Activated naive CD4-positive, alpha-beta T cell (primary cell): ENCODE measurements around the gene MXD4.

Experiments
- DNase-seq, 4 experiments: peaks; one replicate each; lab custom pipeline; 2025; lab: John Stamatoyannopoulos, UW

The MXD4 gene

GRCh38 chr4:2291705-2292645, 30.1 kb upstream of the MXD4 start:
- no peak for DNase-seq

DNA sequence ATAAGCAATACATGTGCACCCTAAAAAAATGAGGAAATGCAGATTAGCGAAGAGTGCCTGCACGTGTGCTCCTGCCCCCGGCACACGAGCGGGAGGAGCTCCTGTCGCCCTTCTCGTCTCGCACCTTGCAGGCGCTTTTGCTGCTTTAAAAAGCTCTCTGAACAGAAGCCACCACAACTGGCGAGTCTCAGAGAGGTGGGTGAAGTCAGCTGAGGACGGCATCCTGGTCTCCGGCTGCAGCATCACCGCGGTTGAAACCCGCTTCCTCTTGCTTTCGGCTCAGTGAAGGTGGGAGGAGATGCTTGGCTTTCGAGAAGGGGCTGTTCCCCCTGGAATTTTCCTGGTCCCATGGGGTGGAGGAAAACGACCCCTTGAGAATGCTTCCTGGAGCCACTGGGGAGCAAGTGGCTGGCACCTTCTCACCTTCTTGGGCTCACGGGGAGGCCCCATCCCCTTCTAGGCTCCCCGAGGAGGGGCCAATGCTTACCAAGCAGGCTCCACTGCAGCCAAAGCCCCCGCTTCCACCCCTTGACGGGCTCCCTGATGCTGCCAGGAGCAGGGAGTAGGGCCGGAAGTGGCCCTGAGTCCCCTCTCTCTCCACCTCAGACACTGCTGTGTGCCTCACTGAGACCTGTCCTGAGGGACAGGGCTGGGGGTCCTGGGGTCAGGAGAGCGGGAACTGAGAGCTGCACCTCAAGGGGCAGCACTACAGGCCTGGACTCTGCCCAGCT, 29.2 kb upstream of the MXD4 start:
- peak; percentile 19 to 70 (median 44) for DNase-seq

- no peak for DNase-seq
These were observed 28.6 kb upstream of the MXD4 start for GRCh38 chr4:2290488-2290887.

DNA sequence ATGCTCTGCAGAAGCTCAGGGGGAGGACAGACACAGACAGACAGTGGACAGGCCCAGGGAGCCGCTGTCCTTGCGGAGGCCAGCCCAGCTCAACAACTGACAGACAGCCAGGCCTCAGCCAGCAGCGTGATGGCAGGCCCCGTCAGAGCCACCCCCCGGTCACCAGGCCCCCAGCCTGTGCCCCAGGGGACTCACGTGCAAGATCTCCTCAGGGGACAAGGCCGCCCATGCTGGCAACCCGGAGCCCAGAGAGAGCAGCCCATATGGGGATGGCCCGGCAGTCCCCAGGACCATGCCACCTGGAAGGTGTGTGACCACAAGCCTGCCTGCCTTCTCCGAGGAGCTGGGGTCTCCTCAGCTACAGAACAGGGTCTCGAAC, 28.0 kb upstream of the MXD4 start:
- DNase-seq, result no peak

DNA sequence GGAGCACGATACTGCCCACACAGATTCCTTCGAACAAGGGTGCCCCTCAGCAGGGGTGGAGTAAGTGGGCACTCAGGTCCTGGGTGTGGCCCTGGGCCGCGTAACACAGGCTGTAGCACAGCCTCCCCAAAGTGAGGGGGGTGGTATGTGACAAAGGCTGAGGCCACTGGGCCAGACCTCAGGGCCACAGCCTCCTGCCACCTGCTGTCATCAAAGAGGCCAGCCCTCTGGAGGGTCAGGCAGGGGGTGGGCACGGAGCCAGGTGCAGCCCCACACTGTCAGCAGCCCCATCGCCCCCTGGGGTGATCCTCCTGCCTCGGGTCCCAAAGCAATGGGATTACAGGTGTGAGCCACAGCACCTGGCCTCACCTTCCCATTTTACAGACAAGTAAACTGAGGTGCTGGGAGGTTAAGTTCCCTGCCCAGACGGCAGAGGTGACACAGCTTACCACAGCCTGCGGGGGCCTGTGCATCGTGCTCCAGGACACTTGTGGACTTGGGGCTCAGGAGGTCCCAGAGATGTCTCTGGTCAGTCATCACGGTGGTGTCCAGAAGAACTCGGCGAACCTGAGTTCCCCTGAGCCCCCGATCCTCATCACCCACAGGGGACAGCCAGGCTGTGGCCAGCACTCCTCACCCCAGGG, 27.5 kb upstream of the MXD4 start:
- DNase-seq, result no peak

DNA sequence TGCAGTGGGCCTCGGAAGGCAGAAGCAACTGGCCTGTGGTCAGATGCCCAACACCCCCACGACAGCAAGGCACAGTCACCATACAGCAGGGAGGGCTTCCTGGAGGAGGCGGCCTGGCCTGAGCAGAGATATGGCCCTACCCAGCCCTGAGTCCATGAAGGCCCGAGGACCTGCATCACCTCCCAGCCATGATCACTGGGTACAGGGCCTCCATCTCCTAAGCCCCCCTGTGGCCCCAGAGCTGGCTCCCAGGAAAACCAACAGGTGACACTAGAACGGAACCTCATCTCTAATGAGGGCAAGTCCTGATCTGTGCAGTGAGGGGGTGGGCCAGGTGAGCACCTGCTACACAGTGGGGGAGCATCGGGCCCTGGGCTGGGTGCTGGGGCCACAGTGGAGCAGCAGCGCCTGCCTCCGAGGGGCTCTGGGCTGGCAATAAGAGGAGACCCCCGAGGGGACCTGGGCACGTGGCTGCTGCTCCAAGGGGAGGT, 26.2 kb upstream of the MXD4 start:
- no peak for DNase-seq

- DNase-seq, result no peak
These were observed 25.6 kb upstream of the MXD4 start for GRCh38 chr4:2287594-2287915.

- DNase-seq, result no peak
These were observed 25.1 kb upstream of the MXD4 start for GRCh38 chr4:2286904-2287593.

- no peak for DNase-seq
These were observed 23.9 kb upstream of the MXD4 start for GRCh38 chr4:2285613-2286381.

- DNase-seq, result no peak
These were observed 23.2 kb upstream of the MXD4 start for GRCh38 chr4:2284934-2285612.

- no peak for DNase-seq
These were observed 22.4 kb upstream of the MXD4 start for GRCh38 chr4:2284161-2284933.

- DNase-seq, result no peak
These were observed 21.3 kb upstream of the MXD4 start for GRCh38 chr4:2283199-2283711.

- peak in 3 of 4 experiments; percentile 22 to 78 (median 70) for DNase-seq
These were observed 19.9 kb upstream of the MXD4 start for GRCh38 chr4:2281575-2282343.

DNA sequence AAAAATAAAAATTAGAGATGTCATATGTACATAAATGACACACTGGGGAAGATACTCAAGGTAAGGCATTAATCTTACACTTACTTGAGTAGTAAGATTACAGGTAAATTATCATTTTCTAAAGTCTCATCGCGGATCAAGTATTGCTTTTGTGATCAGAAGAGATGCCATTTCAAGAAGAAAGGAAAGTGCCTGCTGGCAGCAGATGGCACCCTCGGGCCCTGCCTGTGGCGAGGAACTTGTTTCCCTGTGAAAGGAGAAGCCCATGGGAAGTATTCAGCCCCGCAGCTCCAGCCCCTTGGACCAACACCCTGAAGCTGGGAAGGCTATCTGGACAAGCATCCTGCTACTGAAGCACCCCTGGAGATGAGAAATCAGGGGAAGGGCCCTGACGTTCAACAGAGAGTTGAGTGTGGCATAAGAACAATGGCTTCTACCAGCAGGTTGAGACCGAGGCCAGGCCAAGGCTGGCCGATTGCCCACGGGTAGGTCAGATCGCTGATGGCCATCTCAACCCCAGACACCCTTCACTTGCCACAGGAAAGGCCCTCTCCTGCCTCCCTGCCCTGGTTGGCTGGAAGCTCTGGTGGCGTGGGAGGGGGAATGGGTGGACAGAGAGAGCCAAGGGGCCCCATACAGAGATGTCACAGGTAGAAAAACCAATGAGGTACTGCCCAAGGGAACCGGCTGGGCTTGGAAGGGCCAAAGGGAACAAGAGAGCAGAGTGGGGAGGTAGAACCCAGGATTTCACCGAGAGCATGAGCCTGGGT, 18.8 kb upstream of the MXD4 start:
- DNase-seq, result no peak

- DNase-seq, result no peak
These were observed 16.0 kb upstream of the MXD4 start for GRCh38 chr4:2277956-2278355.

GRCh38 chr4:2276581-2277325, 14.8 kb upstream of the MXD4 start:
- no peak for DNase-seq

DNA sequence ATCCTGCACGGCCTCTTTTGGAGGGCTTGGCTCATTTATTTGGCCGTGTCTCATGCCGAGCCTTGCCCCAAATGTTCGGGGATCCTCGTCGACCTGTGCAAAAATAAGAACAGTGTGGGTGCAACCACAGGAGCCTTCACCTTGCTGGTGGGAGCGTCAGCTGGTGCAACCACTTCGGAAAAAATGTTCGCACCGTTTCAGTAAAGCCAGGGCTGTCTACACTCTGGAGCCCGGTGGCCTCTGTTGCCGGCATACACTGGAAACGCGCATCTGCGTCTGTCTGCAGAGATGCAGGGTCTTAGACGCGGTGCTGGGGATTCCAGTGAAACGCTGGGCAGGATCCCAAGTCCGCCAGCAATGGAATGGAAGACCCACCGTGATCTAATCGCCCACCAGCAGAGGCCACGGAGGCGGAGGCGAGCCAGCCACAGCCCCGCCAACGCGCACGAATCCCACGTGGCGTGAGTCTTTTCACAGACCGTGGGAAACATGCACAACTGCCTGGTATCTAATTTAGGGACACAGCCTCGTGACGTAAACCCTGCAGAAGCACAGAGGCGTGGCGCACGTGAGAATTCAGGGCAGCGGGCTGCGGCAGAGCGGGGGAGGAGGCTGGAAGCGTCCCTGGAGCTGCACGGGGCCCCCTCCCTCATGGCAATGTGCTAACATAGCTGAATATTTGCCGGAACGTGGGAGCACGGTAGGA, 13.8 kb upstream of the MXD4 start:
- DNase-seq, result no peak
